Adrenal gland (tissue), 12 donors: ENCODE measurements around the gene IMMP2L. TPM values are rescaled to one million over a fixed set of nuclear protein-coding genes. Genes with fewer than 3 reads are reported as not detected.

Experiments used
- DNase-seq, 7 donors: peaks; one replicate each; pipeline ENCODE4 v3.0.0-alpha.2; 2019 to 2020
- H3K27ac ChIP-seq, 5 donors: fragments of 200-600 bp; sonication (generic) in 4 of 5; 1 replicate in 3 of 5; 2 replicates in 2 of 5; pipeline versions ENCODE4 v1.5.1 to v1.8.0; 2016 to 2020; ENCODE audit warnings: mild to moderate bottlenecking in 1 of 5
- H3K27me3 ChIP-seq: fragments of 200-600 bp; 2 replicates; pipeline ENCODE4 v1.8.0; 2021
- H3K36me3 ChIP-seq, 2 donors: fragments of 200-600 bp; replicated peaks in 1 of 2; 1 replicate in 1 of 2; 2 replicates in 1 of 2; pipeline versions ENCODE4 v1.5.1 to v1.8.0; 2018 to 2022
- H3K4me1 ChIP-seq, 2 donors: fragments of 200-600 bp; replicated peaks in 1 of 2; 1 replicate in 1 of 2; 2 replicates in 1 of 2; pipeline versions ENCODE4 v1.5.1 to v1.8.0; 2018 to 2021
- H3K4me3 ChIP-seq, 4 donors: fragments of 200-600 bp; sonication (generic) in 3 of 4; one replicate each; pipeline ENCODE4 v1.5.1; 2016 to 2018
- H3K9me3 ChIP-seq, 3 donors: fragments of 200-600 bp; sonication (generic) in 1 of 3; replicated peaks in 1 of 3; 1 replicate in 2 of 3; 2 replicates in 1 of 3; pipeline versions ENCODE4 v1.5.1 to v1.8.0; 2016 to 2021
- CTCF ChIP-seq, 6 experiments: fragments of 450-650 bp in 4 of 6; fragments of 200-600 bp in 2 of 6; sonication (generic) in 1 of 6; IDR thresholded peaks; 1 replicate in 5 of 6; 2 replicates in 1 of 6; pipeline versions ENCODE4 v1.5.1 to v1.8.0; 2016 to 2021; ENCODE audit warnings: antibody characterized with exemption in 6 of 6, mild to moderate bottlenecking in 2 of 6, moderate library complexity in 1 of 6
- POLR2A ChIP-seq, 2 donors: fragments of 450-650 bp; IDR thresholded peaks; one replicate each; pipeline ENCODE4 v1.6.1; 2017; ENCODE audit warnings: antibody characterized with exemption in 2 of 2, mild to moderate bottlenecking in 2 of 2, moderate library complexity in 1 of 2
- WGBS, 4 donors: extraction: QIAGEN DNeasy Blood & Tissue Kit in 2 of 4; methylation state at CpG; one replicate each; pipeline versions ENCODE4 v1.1.5 to v1.1.7; 2013 to 2017; 5-methylcytosine and 5-hydroxymethylcytosine counted together
- intact Hi-C, 2 donors: fragments of 100-400 bp; cut with DNase I; formaldehyde crosslinking; loops; one replicate each; pipeline versions ENCODE4 v1.14.1 to v1.15.0; 2022 to 2023
- polyA plus RNA-seq, 3 donors: library from polyadenylated mRNA; stranded (reverse); fragments of 200-250 nt in 2 of 3; fragments of 350-450 nt in 1 of 3; fragmentation: Illumina TruSeq in 1 of 3; extraction: RNeasy Lipid Tissue Mini Kit (QIAGEN cat#74804) in 1 of 3; gene quantifications; one replicate each; pipeline ENCODE4 v1.2.3, GENCODE V29; 2013 to 2014
- total RNA-seq, 9 donors: library from RNA; depleted of rRNA in 4 of 9; stranded (reverse); fragments of >200 nt in 4 of 9; fragments of 120-200 nt in 1 of 9; fragmentation: NEBNext Ultra II Directional in 1 of 9; extraction: Animal tissue kit (Norgen Biotek cat#: 25700) in 1 of 9; gene quantifications; one replicate each; pipeline versions ENCODE4 v1.1.0 to v1.2.4, GENCODE V29; 2013 to 2023
- donor health status: healthy with polysubstance abuse.
- donor health status: Bipolar disorder and iron deficiency.
- donor health status: DM: yes; HTN: yes; CAD: no.
- donor health status: DM: no; HTN: no; CAD: no.
- donor health status: DM: no; HTN: no; CAD: no.
- donor health status: DM: yes; HTN: yes; CAD: no.

IMMP2L gene
- total and polyA plus RNA-seq, 12 donors = 13.4 to 34.1 (median 25.3) TPM

DNA sequence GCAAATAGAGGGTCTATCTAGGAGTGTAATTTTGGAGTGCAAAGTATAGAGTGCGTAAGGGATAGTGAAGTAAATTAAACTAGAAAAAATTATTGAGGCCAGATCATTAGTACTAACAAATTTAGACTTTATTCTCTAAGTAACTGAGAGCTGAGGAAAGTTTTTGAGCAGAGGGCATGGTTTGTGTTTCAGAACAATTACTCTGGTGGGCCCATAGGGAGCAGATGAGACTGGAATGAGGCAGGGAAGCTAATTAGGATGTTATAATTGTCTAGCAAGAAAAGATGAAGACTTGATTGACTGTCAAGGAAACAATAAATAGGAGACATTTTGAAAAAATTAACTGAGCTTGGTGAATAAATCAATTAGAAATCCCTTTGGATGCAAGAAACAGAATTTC lies 37.8 kb upstream of the IMMP2L start:
- H3K27me3 ChIP-seq = no peaks in the 10 kb centered on the region
- no peak overlapping the region for H3K4me3 ChIP-seq
- H3K4me1 ChIP-seq = no peaks in the 10 kb centered on the region
- no peaks in the 10 kb centered on the region for H3K9me3 ChIP-seq
- H3K36me3 ChIP-seq = no peaks in the 10 kb centered on the region
- WGBS, 4 donors = 79 to 88% (median 84%) methylated on average over 1 of the region's 1 CpG
- TF ChIP-seq CTCF (IDR thresholded peaks at IDR 0.05) (no peak), POLR2A (IDR thresholded peaks at IDR 0.05) (no peak)
- no peak for DNase-seq
- intact Hi-C loops = loop anchor here in 1 of 2 donors (10.0 kb wide), 1 partner anchor 65 kb away; no protein-coding TSS in a partner anchor
- H3K27ac ChIP-seq = no peak overlapping the region

- no peak for DNase-seq
- Histone ChIP-seq H3K9me3 (no peaks in the 10 kb centered on the region), H3K36me3 (no peaks in the 10 kb centered on the region), H3K4me1 (no peaks in the 10 kb centered on the region), H3K27me3 (no peaks in the 10 kb centered on the region), H3K4me3 (no peak overlapping the region), H3K27ac (no peak overlapping the region)
- intact Hi-C loops = no loop called here
- 89 to 98% (median 93%) methylated on average over 1 of the region's 1 CpG for WGBS, 4 donors
- no peak for TF ChIP-seq POLR2A (IDR thresholded peaks at IDR 0.05)
- no peak for TF ChIP-seq CTCF (IDR thresholded peaks at IDR 0.05)
These were observed 33.5 kb upstream of the IMMP2L start for GRCh38 chr7:111595780-111596179.

DNA sequence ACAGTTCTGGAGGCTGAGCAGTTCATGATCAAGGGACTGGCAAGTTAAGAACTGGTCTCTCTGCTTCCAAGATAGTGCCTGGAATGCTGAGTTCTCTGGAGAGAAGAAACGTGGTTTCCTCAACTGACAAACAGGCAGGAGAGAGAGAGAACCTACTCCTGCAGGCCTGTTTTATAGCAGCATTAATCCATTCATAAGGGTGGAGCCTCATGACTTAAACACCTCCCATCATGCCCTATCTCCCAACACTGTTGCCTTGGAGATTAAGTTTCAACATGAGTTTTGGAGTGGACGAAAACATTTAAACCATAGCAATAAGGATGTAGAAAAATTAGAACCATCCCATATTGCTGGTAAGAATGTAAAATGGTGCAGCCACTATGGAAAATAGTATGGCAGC lies 32.3 kb upstream of the IMMP2L start:
- Histone ChIP-seq H3K4me1 (no peaks in the 10 kb centered on the region), H3K36me3 (no peaks in the 10 kb centered on the region), H3K4me3 (no peak overlapping the region), H3K9me3 (no peaks in the 10 kb centered on the region), H3K27me3 (no peaks in the 10 kb centered on the region), H3K27ac (no peak overlapping the region)
- TF ChIP-seq POLR2A (IDR thresholded peaks at IDR 0.05) (no peak), CTCF (IDR thresholded peaks at IDR 0.05) (no peak)
- 37 to 55% (median 52%) methylated on average over 2 of the region's 2 CpGs for WGBS, 4 donors
- DNase-seq = no peak
- intact Hi-C loops = no loop called here

GRCh38 chr7:111593343-111593742 lies 31.1 kb upstream of the IMMP2L start:
- Histone ChIP-seq H3K4me1 (no peaks in the 10 kb centered on the region), H3K9me3 (no peaks in the 10 kb centered on the region), H3K36me3 (no peaks in the 10 kb centered on the region), H3K27ac (no peak overlapping the region), H3K27me3 (no peaks in the 10 kb centered on the region), H3K4me3 (no peak overlapping the region)
- intact Hi-C loops = no loop called here
- WGBS, 4 donors = 26 to 42% (median 32%) methylated on average over 2 of the region's 2 CpGs
- no peak for DNase-seq
- TF ChIP-seq CTCF (IDR thresholded peaks at IDR 0.05) (no peak), POLR2A (IDR thresholded peaks at IDR 0.05) (no peak)
